ENCODE data around the gene NCKAP5. TPM values are rescaled to one million over a fixed set of nuclear protein-coding genes. Genes with fewer than 3 reads are reported as not detected.

NCKAP5 gene
- total RNA-seq, 5 donors from 2014 or later (not counting 1 experiment from before 2014, with no cell fraction given): 0.06 TPM; not detected in 4

DNA sequence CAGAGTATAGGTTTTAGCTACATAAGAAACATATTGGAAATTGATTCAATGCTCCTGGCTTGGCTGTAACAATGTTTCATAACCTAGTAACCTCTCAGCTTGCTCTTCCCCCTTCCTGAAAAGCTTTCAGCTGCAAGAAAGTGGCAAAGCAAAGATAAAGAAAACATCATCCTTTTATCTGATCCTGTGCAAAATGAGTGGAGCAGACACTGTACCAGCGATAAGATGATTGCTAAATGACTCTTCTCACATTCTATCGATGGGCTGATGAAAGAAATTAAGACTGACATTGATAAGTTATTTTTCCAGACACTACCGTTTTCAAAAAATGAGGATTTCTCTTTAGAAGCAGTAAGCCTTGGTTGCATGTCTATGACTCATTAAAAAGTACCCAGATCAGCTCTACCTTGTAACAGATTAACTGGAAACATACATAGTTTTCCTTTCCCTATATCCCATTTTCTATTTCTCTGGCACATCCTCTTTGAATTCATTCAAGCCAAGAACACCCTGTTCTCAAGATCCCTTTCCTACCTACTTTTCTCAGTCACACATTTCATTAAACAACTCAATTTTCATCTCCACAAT is 811.2 kb downstream of the NCKAP5 start:
- Histone ChIP-seq H3K36me3 (ENCODE audit: control insufficient read depth in 2 of 2, extremely low read depth in 1 of 2, insufficient read depth in 1 of 2, low read length in 1 of 2) (no peaks in the 10 kb centered on the region), H3K27me3 (replicated peaks in 1 of 2; ENCODE audit: control insufficient read depth in 2 of 2, extremely low read depth in 1 of 2, insufficient read depth in 2 of 2, low read length in 1 of 2) (no peaks in the 10 kb centered on the region), H3K27ac (ENCODE audit: low read length) (no peak overlapping the region), H3K4me1 (ENCODE audit: control insufficient read depth in 1 of 2, extremely low read depth in 1 of 2, insufficient read depth in 2 of 2, low read length in 2 of 2) (no peaks in the 10 kb centered on the region), H3K9me3 (no peaks in the 10 kb centered on the region), H3K4me3 (ENCODE audit: control insufficient read depth in 1 of 2, extremely low read depth in 1 of 2, low read length in 1 of 2) (no peak overlapping the region)
- Mint-ChIP-seq H3K9me3 (peaks cover 3 to 14% (median 6%) of the 10 kb centered on the region in 3 donors), H3K27ac (no peak overlapping the region), H3K36me3 (no peaks in the 10 kb centered on the region), H3K4me1 (no peaks in the 10 kb centered on the region), H3K27me3 (no peaks in the 10 kb centered on the region), H3K4me3 (no peak overlapping the region)
- DNase-seq (no peak), ATAC-seq (replicated peaks in 1 of 4) (no peak)
- CTCF ChIA-PET: no interaction called here
- POLR2A ChIA-PET: no interaction called here
- no CpG with 5 or more reads among the region's 3 CpGs for WGBS (ENCODE audit: insufficient coverage)

DNA sequence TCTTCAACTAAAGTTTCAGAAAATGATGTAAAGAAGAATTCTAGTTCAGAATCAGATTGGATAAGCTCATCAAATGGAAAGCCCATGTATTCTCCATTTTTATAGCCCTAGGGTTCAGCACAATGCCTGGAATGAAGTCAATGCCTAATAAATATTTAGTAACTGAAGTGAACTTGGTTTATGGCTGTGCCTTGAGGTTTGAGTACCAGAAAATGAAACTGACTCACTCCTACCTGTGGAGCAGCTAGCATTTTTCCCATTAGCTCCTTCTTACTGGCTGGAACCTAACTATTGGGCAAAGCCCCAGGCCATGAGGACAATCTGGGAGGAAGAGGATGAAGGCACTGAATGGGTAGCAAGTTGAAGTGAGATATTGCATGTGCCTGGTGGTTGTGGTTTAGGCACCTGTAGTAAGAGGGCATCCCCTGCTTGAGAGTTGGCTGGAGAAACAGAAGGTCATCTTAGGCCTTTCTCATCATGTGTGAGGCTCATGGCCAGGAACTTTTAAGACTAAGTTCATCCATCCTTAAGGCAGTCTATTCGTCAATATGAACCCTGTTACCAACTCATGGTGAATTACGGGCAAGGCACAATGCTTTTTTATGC is 813.3 kb downstream of the NCKAP5 start:
- H3K4me1 ChIP-seq (ENCODE audit: control insufficient read depth in 1 of 2, extremely low read depth in 1 of 2, insufficient read depth in 2 of 2, low read length in 2 of 2): no peaks in the 10 kb centered on the region
- Mint-ChIP-seq H3K27ac (no peak overlapping the region), H3K4me1 (no peaks in the 10 kb centered on the region), H3K27me3 (no peaks in the 10 kb centered on the region), H3K9me3 (peaks cover 3 to 16% (median 5%) of the 10 kb centered on the region in 3 donors), H3K4me3 (no peak overlapping the region), H3K36me3 (no peaks in the 10 kb centered on the region)
- H3K27me3 ChIP-seq (replicated peaks in 1 of 2; ENCODE audit: control insufficient read depth in 2 of 2, extremely low read depth in 1 of 2, insufficient read depth in 2 of 2, low read length in 1 of 2): no peaks in the 10 kb centered on the region
- POLR2A ChIA-PET: interaction anchor here in 1 of 2 donors (0.6 kb wide), 1 partner anchor 24 kb away, joined by 3 read pairs; no protein-coding TSS in a partner anchor
- H3K36me3 ChIP-seq (ENCODE audit: control insufficient read depth in 2 of 2, extremely low read depth in 1 of 2, insufficient read depth in 1 of 2, low read length in 1 of 2): no peaks in the 10 kb centered on the region
- CTCF ChIA-PET: no interaction called here
- no peak for DNase-seq
- no peak for ATAC-seq (replicated peaks in 1 of 4)
- H3K4me3 ChIP-seq (ENCODE audit: control insufficient read depth in 1 of 2, extremely low read depth in 1 of 2, low read length in 1 of 2): no peak overlapping the region
- 86% methylated on average over 1 of the region's 2 CpGs for WGBS (ENCODE audit: insufficient coverage)
- no peak overlapping the region for H3K27ac ChIP-seq (ENCODE audit: low read length)
- H3K9me3 ChIP-seq: no peaks in the 10 kb centered on the region

DNA sequence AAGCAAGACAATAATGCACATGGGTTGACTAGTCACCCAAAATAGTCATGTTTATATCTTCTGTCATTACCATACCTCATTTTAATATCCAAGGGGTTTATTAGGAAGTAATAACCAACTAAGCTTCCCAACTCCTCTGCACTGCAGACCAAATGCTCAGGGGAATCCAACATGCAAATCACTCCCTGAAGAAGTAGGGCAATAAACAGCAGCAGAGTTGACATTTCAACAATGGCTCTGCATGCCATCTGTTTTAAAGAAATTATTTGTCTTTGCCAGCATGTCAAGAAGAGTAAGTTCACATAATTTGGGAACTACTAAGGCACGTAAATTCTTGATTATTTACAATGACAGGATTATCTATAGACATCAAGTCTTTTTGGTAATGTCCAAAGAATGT is 813.9 kb downstream of the NCKAP5 start:
- Histone ChIP-seq H3K27me3 (replicated peaks in 1 of 2; ENCODE audit: control insufficient read depth in 2 of 2, extremely low read depth in 1 of 2, insufficient read depth in 2 of 2, low read length in 1 of 2) (no peaks in the 10 kb centered on the region), H3K27ac (ENCODE audit: low read length) (no peak overlapping the region), H3K9me3 (no peaks in the 10 kb centered on the region), H3K4me1 (ENCODE audit: control insufficient read depth in 1 of 2, extremely low read depth in 1 of 2, insufficient read depth in 2 of 2, low read length in 2 of 2) (no peaks in the 10 kb centered on the region), H3K4me3 (ENCODE audit: control insufficient read depth in 1 of 2, extremely low read depth in 1 of 2, low read length in 1 of 2) (no peak overlapping the region), H3K36me3 (ENCODE audit: control insufficient read depth in 2 of 2, extremely low read depth in 1 of 2, insufficient read depth in 1 of 2, low read length in 1 of 2) (no peaks in the 10 kb centered on the region)
- DNase-seq: no peak
- no peak for ATAC-seq (replicated peaks in 1 of 4)
- ChIA-PET CTCF (no interaction called here), POLR2A (no interaction called here)
- Mint-ChIP-seq H3K4me3 (no peak overlapping the region), H3K27ac (no peak overlapping the region), H3K9me3 (peaks cover 0 to 14% (median 3%) of the 10 kb centered on the region in 3 donors), H3K36me3 (no peaks in the 10 kb centered on the region), H3K27me3 (no peaks in the 10 kb centered on the region), H3K4me1 (no peaks in the 10 kb centered on the region)
- no CpG with 5 or more reads among the region's 1 CpG for WGBS (ENCODE audit: insufficient coverage)

DNA sequence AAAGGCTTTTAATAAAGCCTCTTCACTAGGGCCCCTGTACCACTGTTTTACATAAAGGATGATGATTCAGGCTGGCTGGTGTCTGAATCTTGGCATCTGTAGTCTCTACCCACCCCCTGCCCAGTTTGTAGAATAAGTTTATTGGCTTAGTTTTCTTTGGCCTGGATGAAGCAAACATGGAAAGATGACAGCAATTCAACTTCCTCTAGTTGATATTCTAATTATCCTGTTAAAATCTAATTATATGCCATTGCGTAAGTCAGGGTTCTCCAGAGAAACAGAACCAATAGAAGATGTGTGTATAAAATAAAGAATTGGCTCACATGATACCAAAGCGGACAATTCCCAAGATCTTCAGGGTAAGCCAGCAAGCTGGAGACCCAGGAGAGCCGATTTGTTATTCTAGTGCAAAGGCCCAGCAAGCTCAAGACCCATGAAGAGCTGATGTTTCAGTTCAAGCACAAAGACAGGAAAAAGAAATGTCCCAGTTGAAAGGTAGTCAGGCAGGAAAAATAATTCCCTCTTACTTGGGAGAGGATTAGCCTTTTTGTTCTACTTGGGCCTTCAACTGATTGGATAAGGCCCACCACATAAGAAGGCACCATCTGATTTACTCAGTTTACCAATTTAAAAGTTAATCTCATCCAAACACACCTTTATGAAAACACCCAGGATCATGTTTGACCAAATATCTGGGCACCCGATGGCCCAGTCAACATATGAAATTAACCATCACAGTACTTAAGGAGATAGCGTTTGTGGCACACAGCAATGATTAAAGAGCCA is 815.6 kb downstream of the NCKAP5 start:
- WGBS (ENCODE audit: insufficient coverage): no CpG with 5 or more reads among the region's 5 CpGs
- H3K4me3 ChIP-seq (ENCODE audit: control insufficient read depth in 1 of 2, extremely low read depth in 1 of 2, low read length in 1 of 2): no peak overlapping the region
- Mint-ChIP-seq H3K36me3 (no peaks in the 10 kb centered on the region), H3K4me1 (no peaks in the 10 kb centered on the region), H3K9me3 (peaks cover 0 to 14% (median 3%) of the 10 kb centered on the region in 3 donors), H3K27me3 (no peaks in the 10 kb centered on the region), H3K4me3 (no peak overlapping the region), H3K27ac (no peak overlapping the region)
- ATAC-seq (replicated peaks in 1 of 4) (no peak), DNase-seq (no peak)
- no peak overlapping the region for H3K27ac ChIP-seq (ENCODE audit: low read length)
- H3K27me3 ChIP-seq (replicated peaks in 1 of 2; ENCODE audit: control insufficient read depth in 2 of 2, extremely low read depth in 1 of 2, insufficient read depth in 2 of 2, low read length in 1 of 2): no peaks in the 10 kb centered on the region
- ChIA-PET POLR2A (no interaction called here), CTCF (no interaction called here)
- no peaks in the 10 kb centered on the region for H3K4me1 ChIP-seq (ENCODE audit: control insufficient read depth in 1 of 2, extremely low read depth in 1 of 2, insufficient read depth in 2 of 2, low read length in 2 of 2)
- no peaks in the 10 kb centered on the region for H3K9me3 ChIP-seq
- H3K36me3 ChIP-seq (ENCODE audit: control insufficient read depth in 2 of 2, extremely low read depth in 1 of 2, insufficient read depth in 1 of 2, low read length in 1 of 2): no peaks in the 10 kb centered on the region

DNA sequence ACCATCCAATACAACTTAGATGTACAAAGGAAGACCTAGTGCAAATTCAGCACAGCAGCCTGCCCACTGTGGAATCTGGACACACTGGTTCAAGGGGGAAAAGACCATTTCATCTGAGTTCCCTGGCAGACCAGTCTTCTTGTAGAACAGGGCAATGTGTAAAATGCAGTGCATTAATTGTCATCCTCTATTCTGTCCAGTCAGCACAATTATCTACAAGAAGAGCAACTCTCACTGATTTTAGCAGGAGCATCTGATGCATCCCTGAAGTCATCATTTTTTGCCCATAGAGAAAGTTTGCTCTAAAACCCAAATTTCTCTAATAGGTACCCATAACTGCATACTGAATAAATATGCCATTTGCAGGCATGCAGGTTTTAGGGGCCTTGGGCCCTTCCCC is 816.4 kb downstream of the NCKAP5 start:
- H3K27me3 Mint-ChIP-seq: no peaks in the 10 kb centered on the region
- POLR2A ChIA-PET: no interaction called here

DNA sequence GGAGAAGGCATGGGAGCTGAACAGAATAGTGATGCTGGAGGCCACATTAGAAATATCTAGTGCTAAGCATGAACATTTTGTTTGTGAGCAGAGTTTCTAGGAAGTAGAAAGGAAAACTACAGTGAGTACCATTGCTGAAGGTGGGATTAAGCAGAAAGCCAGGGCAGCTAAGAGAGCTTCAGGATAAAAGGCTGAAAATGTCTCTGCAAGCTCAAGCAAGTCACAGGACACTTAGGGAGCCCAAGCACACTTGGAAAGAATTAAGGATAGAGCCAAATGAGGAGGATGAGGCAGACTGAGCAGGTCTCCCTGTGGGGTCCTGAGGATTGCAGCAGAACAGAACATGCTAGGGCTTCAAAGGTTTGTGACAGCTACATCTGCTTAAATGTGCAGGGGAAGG is 817.7 kb downstream of the NCKAP5 start:
- H3K36me3 Mint-ChIP-seq: no peaks in the 10 kb centered on the region
- no peaks in the 10 kb centered on the region for H3K27me3 Mint-ChIP-seq
- ChIA-PET CTCF (no interaction called here), POLR2A (no interaction called here)
- Histone ChIP-seq H3K4me1 (ENCODE audit: control insufficient read depth in 1 of 2, extremely low read depth in 1 of 2, insufficient read depth in 2 of 2, low read length in 2 of 2) (no peaks in the 10 kb centered on the region), H3K4me3 (ENCODE audit: control insufficient read depth in 1 of 2, extremely low read depth in 1 of 2, low read length in 1 of 2) (no peak overlapping the region), H3K27ac (ENCODE audit: low read length) (no peak overlapping the region), H3K27me3 (replicated peaks in 1 of 2; ENCODE audit: control insufficient read depth in 2 of 2, extremely low read depth in 1 of 2, insufficient read depth in 2 of 2, low read length in 1 of 2) (no peaks in the 10 kb centered on the region), H3K36me3 (ENCODE audit: control insufficient read depth in 2 of 2, extremely low read depth in 1 of 2, insufficient read depth in 1 of 2, low read length in 1 of 2) (no peaks in the 10 kb centered on the region), H3K9me3 (no peaks in the 10 kb centered on the region)
- no peak for DNase-seq
- no peak overlapping the region for H3K27ac Mint-ChIP-seq
- no peak overlapping the region for H3K4me3 Mint-ChIP-seq
- no peaks in the 10 kb centered on the region for H3K4me1 Mint-ChIP-seq
- no peak for ATAC-seq (replicated peaks in 1 of 4)
- H3K9me3 Mint-ChIP-seq: peaks cover 0 to 17% (median 3%) of the 10 kb centered on the region in 3 donors

More for the DNA sequence above, 816.4 kb downstream of the NCKAP5 start:
- no peak overlapping the region for H3K27ac Mint-ChIP-seq
- DNase-seq: no peak
- H3K4me1 ChIP-seq (ENCODE audit: control insufficient read depth in 1 of 2, extremely low read depth in 1 of 2, insufficient read depth in 2 of 2, low read length in 2 of 2): no peaks in the 10 kb centered on the region
- H3K4me1 Mint-ChIP-seq: no peaks in the 10 kb centered on the region
- ATAC-seq (replicated peaks in 1 of 4): no peak
- H3K27me3 ChIP-seq (replicated peaks in 1 of 2; ENCODE audit: control insufficient read depth in 2 of 2, extremely low read depth in 1 of 2, insufficient read depth in 2 of 2, low read length in 1 of 2): no peaks in the 10 kb centered on the region
- H3K9me3 ChIP-seq: no peaks in the 10 kb centered on the region
- H3K4me3 ChIP-seq (ENCODE audit: control insufficient read depth in 1 of 2, extremely low read depth in 1 of 2, low read length in 1 of 2): no peak overlapping the region
- H3K9me3 Mint-ChIP-seq: peaks cover 0 to 17% (median 3%) of the 10 kb centered on the region in 3 donors
- H3K4me3 Mint-ChIP-seq: no peak overlapping the region
- no peaks in the 10 kb centered on the region for H3K36me3 ChIP-seq (ENCODE audit: control insufficient read depth in 2 of 2, extremely low read depth in 1 of 2, insufficient read depth in 1 of 2, low read length in 1 of 2)
- no peaks in the 10 kb centered on the region for H3K36me3 Mint-ChIP-seq
- CTCF ChIA-PET: no interaction called here
- no peak overlapping the region for H3K27ac ChIP-seq (ENCODE audit: low read length)

Data from T-cell (primary cell).